ENCODE measurements around the gene ATOSB. TPM values are rescaled to one million over a fixed set of nuclear protein-coding genes. Genes with fewer than 3 reads are reported as not detected.

The ATOSB gene
- total RNA-seq, 1 experiment from 2014 or later: 10.2 TPM

DNA sequence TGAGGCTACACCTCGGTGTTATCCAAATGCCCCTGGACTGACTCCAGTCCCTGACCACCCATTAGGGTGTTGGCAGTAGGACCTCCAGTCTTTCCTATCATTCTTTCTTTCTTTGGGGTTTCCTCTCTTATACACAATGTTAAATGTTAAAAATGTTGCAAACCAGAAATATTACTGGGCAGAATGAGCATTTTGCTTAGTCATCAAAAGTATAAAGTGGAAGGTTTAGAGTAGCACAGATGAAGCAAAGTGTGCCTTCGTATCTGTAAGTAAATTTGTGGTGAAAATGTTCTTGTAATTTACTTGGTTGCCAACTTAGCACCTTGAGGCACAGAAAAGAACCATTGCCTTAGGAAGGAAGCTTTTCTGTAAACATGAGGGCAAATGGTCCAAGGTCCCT is 24.4 kb upstream of the ATOSB start:
- no peaks in the 10 kb centered on the region for H3K27me3 ChIP-seq (ENCODE audit: insufficient read depth, low read length)
- ChIA-PET RAD21 (ENCODE audit: low non-redundant PET in 1 of 2, low total read pairs in 2 of 2, uncharacterized antibody in 2 of 2, unreplicated experiment in 2 of 2) (no interaction called here), CTCF (no interaction called here), POLR2A (no interaction called here)
- no peaks in the 10 kb centered on the region for H3K9me2 ChIP-seq (ENCODE audit: insufficient read depth)
- no peaks in the 10 kb centered on the region for H3K79me2 ChIP-seq (ENCODE audit: insufficient read depth, low read length)
- no peaks in the 10 kb centered on the region for H4K20me1 ChIP-seq (ENCODE audit: insufficient read depth)
- H3K4me3 ChIP-seq (replicated peaks in 1 of 2; ENCODE audit: low read depth in 1 of 2, low read length in 2 of 2): no peak overlapping the region
- intact Hi-C loops (cut with micrococcal nuclease): no loop called here
- H2AFZ ChIP-seq (ENCODE audit: low read depth, low read length, poor library complexity, severe bottlenecking): no peak overlapping the region
- DNase-seq (ENCODE audit: low read depth, low spot score) (no peak), ATAC-seq (no peak)
- TF ChIP-seq JUND (IDR thresholded peaks at IDR 0.05): no peak
- no peak for TF ChIP-seq RAD21 (IDR thresholded peaks at IDR 0.05; ENCODE audit: low read depth)
- TF ChIP-seq SRF (IDR thresholded peaks at IDR 0.05; ENCODE audit: low read depth): no peak
- no peak for TF ChIP-seq ELF1 (IDR thresholded peaks at IDR 0.05; ENCODE audit: borderline replicate concordance, low read depth)
- TF ChIP-seq CBX3 (IDR thresholded peaks at IDR 0.05; ENCODE audit: low read depth): no peak
- no peak for TF ChIP-seq ZNF274 (IDR thresholded peaks at IDR 0.05; ENCODE audit: low read depth, low read length)
- TF ChIP-seq, protein P1, sequence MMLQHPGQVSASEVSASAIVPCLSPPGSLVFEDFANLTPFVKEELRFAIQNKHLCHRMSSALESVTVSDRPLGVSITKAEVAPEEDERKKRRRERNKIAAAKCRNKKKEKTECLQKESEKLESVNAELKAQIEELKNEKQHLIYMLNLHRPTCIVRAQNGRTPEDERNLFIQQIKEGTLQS (IDR thresholded peaks at IDR 0.05): no peak
- TF ChIP-seq, protein P2, sequence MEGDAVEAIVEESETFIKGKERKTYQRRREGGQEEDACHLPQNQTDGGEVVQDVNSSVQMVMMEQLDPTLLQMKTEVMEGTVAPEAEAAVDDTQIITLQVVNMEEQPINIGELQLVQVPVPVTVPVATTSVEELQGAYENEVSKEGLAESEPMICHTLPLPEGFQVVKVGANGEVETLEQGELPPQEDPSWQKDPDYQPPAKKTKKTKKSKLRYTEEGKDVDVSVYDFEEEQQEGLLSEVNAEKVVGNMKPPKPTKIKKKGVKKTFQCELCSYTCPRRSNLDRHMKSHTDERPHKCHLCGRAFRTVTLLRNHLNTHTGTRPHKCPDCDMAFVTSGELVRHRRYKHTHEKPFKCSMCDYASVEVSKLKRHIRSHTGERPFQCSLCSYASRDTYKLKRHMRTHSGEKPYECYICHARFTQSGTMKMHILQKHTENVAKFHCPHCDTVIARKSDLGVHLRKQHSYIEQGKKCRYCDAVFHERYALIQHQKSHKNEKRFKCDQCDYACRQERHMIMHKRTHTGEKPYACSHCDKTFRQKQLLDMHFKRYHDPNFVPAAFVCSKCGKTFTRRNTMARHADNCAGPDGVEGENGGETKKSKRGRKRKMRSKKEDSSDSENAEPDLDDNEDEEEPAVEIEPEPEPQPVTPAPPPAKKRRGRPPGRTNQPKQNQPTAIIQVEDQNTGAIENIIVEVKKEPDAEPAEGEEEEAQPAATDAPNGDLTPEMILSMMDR (IDR thresholded peaks at IDR 0.05 in 2 of 3, conservative IDR thresholded peaks at IDR 0.05 in 1 of 3; ENCODE audit: borderline replicate concordance in 1 of 3, insufficient read depth in 1 of 3, low read depth in 2 of 3, low read length in 2 of 3): 0 out of 6 replicates have a peak, but pooled peaks of 1 of the 3 experiments have one; percentile 13
- no peak overlapping the region for H3K9ac ChIP-seq (ENCODE audit: low read length)
- H3K36me3 ChIP-seq (ENCODE audit: control insufficient read depth in 1 of 2, insufficient read depth in 2 of 2, low read length in 2 of 2): no peaks in the 10 kb centered on the region
- no peak overlapping the region for H3K27ac ChIP-seq (ENCODE audit: low read depth, low read length)
- H3K4me1 ChIP-seq (ENCODE audit: control insufficient read depth in 1 of 2, insufficient read depth in 2 of 2, low read length in 2 of 2): no peaks in the 10 kb centered on the region
- H3K9me3 ChIP-seq (ENCODE audit: control insufficient read depth in 1 of 2, insufficient read depth in 1 of 2, low read depth in 1 of 2, low read length in 2 of 2): peaks cover 14 to 20% of the 10 kb centered on the region in 2 experiments; a peak in 2 of 4 replicates
- no TSS peak for BruUV-seq (replicated peaks)
- H3K4me2 ChIP-seq (ENCODE audit: low read length): no peak overlapping the region

DNA sequence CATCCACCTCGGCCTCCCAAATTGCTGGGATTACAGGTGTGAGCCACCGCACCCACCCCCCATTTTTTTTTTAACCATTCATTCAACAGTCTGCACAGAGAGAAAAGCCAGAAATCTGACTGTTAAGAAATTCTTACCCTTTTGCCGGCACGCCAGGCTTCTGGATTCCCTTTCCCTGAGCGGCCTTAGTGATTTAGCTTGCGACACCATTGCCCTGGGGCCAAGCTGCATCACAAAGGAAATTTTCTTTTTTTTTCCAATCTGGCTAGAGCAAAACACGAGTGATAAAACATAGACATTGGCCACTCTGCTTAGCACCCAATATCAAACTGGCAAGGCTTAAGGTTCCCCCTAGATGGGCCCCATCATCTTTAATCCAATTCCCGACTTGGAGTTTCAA is 21.2 kb upstream of the ATOSB start:
- BruUV-seq (replicated peaks): no TSS peak
- no peaks in the 10 kb centered on the region for H3K9me2 ChIP-seq (ENCODE audit: insufficient read depth)
- H3K4me1 ChIP-seq (ENCODE audit: control insufficient read depth in 1 of 2, insufficient read depth in 2 of 2, low read length in 2 of 2): no peaks in the 10 kb centered on the region
- no peak overlapping the region for H3K4me2 ChIP-seq (ENCODE audit: low read length)
- H3K9ac ChIP-seq (ENCODE audit: low read length): no peak overlapping the region
- intact Hi-C loops (cut with micrococcal nuclease): no loop called here
- no peak overlapping the region for H3K4me3 ChIP-seq (replicated peaks in 1 of 2; ENCODE audit: low read depth in 1 of 2, low read length in 2 of 2)
- no peaks in the 10 kb centered on the region for H3K79me2 ChIP-seq (ENCODE audit: insufficient read depth, low read length)
- no peak overlapping the region for H3K27ac ChIP-seq (ENCODE audit: low read depth, low read length)
- CTCF ChIA-PET: no interaction called here
- RAD21 ChIA-PET (ENCODE audit: low non-redundant PET in 1 of 2, low total read pairs in 2 of 2, uncharacterized antibody in 2 of 2, unreplicated experiment in 2 of 2): no interaction called here
- H3K36me3 ChIP-seq (ENCODE audit: control insufficient read depth in 1 of 2, insufficient read depth in 2 of 2, low read length in 2 of 2): no peaks in the 10 kb centered on the region
- POLR2A ChIA-PET: no interaction called here
- H4K20me1 ChIP-seq (ENCODE audit: insufficient read depth): no peaks in the 10 kb centered on the region
- H2AFZ ChIP-seq (ENCODE audit: low read depth, low read length, poor library complexity, severe bottlenecking): no peak overlapping the region
- H3K27me3 ChIP-seq (ENCODE audit: insufficient read depth, low read length): no peaks in the 10 kb centered on the region
- H3K9me3 ChIP-seq (ENCODE audit: control insufficient read depth in 1 of 2, insufficient read depth in 1 of 2, low read depth in 1 of 2, low read length in 2 of 2): peaks cover 3 to 7% of the 10 kb centered on the region in 2 experiments; a peak in 2 of 4 replicates
- ATAC-seq (no peak), DNase-seq (ENCODE audit: low read depth, low spot score) (no peak)
- TF ChIP-seq EZH2phosphoT487 (IDR thresholded peaks at IDR 0.05; ENCODE audit: borderline replicate concordance) (no peak), TCF7L2 (IDR thresholded peaks at IDR 0.05; ENCODE audit: borderline replicate concordance, extremely low read depth, insufficient read depth, insufficient read length) (no peak), YY1 (IDR thresholded peaks at IDR 0.05; ENCODE audit: extremely low read depth, insufficient replicate concordance, low read depth, low read length) (no peak), SRF (IDR thresholded peaks at IDR 0.05; ENCODE audit: low read depth) (no peak), CEBPB (IDR thresholded peaks at IDR 0.05; ENCODE audit: low read depth) (no peak), CBX3 (IDR thresholded peaks at IDR 0.05; ENCODE audit: low read depth) (no peak), FOSL1 (IDR thresholded peaks at IDR 0.05; ENCODE audit: low read depth) (no peak), EZH2 (IDR thresholded peaks at IDR 0.05) (no peak), POLR2AphosphoS5 (IDR thresholded peaks at IDR 0.05; ENCODE audit: low read depth, low read length) (no peak)
- TF ChIP-seq, protein P3, sequence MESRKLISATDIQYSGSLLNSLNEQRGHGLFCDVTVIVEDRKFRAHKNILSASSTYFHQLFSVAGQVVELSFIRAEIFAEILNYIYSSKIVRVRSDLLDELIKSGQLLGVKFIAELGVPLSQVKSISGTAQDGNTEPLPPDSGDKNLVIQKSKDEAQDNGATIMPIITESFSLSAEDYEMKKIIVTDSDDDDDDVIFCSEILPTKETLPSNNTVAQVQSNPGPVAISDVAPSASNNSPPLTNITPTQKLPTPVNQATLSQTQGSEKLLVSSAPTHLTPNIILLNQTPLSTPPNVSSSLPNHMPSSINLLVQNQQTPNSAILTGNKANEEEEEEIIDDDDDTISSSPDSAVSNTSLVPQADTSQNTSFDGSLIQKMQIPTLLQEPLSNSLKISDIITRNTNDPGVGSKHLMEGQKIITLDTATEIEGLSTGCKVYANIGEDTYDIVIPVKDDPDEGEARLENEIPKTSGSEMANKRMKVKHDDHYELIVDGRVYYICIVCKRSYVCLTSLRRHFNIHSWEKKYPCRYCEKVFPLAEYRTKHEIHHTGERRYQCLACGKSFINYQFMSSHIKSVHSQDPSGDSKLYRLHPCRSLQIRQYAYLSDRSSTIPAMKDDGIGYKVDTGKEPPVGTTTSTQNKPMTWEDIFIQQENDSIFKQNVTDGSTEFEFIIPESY (IDR thresholded peaks at IDR 0.05; ENCODE audit: extremely low read depth, insufficient replicate concordance, low read length): no peak
- TF ChIP-seq, protein P1 (IDR thresholded peaks at IDR 0.05): no peak

Measured in HCT116 (cell line).